Neural progenitor cell (in vitro differentiated cells): Measurements from ENCODE around the gene CUBN.

ENCODE experiments used
- EZH2phosphoT487 ChIP-seq: fragments of 200-600 bp; sonication (generic); IDR thresholded peaks from 2 replicates; pipeline ENCODE4 v1.6.1; 2017; ENCODE audit warnings: antibody characterized with exemption
- TF ChIP-seq, protein P1 (sequence below): fragments of 200-600 bp; sonication (generic); IDR thresholded peaks from 2 replicates; pipeline ENCODE4 v1.5.1; 2017; ENCODE audit warnings: antibody characterized with exemption, mild to moderate bottlenecking

DNA sequence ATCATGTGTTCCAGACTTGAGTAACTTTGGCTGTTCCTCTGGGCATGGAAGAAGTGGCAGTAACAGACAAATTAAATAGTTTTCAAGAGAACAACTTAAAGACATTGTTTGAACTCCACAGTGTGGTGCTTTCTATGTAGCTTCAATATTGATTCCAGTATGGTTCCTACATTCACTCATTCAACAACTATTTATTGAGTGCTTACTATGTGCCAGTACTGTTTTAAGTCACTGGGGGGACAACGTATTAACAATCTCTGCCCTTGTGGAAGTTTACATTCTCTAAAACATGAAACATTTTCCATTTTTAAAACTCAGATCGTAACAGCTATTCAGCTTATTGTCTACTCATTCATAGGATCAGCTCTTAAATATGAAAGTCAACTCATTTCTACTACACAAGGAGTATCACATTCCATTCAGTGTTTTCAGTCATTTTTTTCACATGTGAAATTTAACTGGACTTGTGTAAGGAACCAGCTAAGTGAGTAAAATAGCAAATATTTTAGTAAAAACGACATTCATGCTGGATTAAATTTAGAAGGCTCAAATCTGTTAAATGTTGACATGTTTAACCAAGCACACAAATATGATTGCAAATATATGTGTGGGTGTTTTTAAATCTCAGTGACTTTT lies 13.6 kb upstream of the CUBN start:
- TF ChIP-seq, protein P1, sequence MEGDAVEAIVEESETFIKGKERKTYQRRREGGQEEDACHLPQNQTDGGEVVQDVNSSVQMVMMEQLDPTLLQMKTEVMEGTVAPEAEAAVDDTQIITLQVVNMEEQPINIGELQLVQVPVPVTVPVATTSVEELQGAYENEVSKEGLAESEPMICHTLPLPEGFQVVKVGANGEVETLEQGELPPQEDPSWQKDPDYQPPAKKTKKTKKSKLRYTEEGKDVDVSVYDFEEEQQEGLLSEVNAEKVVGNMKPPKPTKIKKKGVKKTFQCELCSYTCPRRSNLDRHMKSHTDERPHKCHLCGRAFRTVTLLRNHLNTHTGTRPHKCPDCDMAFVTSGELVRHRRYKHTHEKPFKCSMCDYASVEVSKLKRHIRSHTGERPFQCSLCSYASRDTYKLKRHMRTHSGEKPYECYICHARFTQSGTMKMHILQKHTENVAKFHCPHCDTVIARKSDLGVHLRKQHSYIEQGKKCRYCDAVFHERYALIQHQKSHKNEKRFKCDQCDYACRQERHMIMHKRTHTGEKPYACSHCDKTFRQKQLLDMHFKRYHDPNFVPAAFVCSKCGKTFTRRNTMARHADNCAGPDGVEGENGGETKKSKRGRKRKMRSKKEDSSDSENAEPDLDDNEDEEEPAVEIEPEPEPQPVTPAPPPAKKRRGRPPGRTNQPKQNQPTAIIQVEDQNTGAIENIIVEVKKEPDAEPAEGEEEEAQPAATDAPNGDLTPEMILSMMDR, result no peak
- TF ChIP-seq EZH2phosphoT487, result no peak
